ENCODE measurements around the gene NUMB. TPM values are rescaled to one million over a fixed set of nuclear protein-coding genes. Genes with fewer than 3 reads are reported as not detected.

Gene NUMB
- total and polyA plus RNA-seq, 2 donors (not counting 3 experiments of a cell fraction or from before 2014, with no cell fraction given): 128 to 164 TPM

DNA sequence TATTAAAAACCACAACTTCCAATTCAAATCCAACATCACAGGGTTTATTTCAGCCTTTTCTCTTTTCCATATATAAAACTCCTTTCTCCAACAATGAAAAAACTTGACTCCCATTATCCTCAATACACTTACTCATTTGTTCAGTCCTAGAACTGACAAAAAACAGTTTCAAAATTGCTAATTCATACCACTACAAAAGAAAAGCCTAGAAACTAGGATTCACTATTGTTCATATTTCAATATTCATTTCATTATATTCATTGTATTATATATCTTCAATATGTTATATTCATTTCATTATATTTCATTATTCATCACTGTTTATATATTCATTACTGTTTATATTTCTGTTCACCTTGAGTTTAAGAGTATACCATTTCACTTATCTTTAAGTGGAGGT is 85.8 kb downstream of the NUMB start:
- intact Hi-C loops (cut with micrococcal nuclease): no loop called here
- no peaks in the 10 kb centered on the region for H3K9me3 ChIP-seq (replicated peaks; ENCODE audit: control insufficient read depth, insufficient read depth, low read length)
- H3K27ac ChIP-seq (ENCODE audit: insufficient read depth, low read depth, low read length): no peak overlapping the region
- no TSS peak for BruUV-seq (replicated peaks)
- peaks cover 2% of the 10 kb centered on the region for H4K20me1 ChIP-seq (replicated peaks; ENCODE audit: control insufficient read depth, extremely low read depth, insufficient read depth, low read length)
- H3K36me3 ChIP-seq (ENCODE audit: control insufficient read depth in 2 of 2, extremely low read depth in 1 of 2, insufficient read depth in 2 of 2, low read length in 2 of 2): no peaks in the 10 kb centered on the region
- no peak overlapping the region for H2AFZ ChIP-seq (ENCODE audit: low read depth, low read length)
- no peaks in the 10 kb centered on the region for H3K9me1 ChIP-seq (replicated peaks; ENCODE audit: control insufficient read depth, extremely low read depth, insufficient read depth, low read length)
- no peaks in the 10 kb centered on the region for H3K27me3 ChIP-seq (ENCODE audit: control insufficient read depth in 2 of 2, insufficient read depth in 2 of 2, low read length in 2 of 2)
- H3K9ac ChIP-seq (replicated peaks; ENCODE audit: extremely low read depth, insufficient read depth, low read length): no peak overlapping the region
- dilution Hi-C loops (cut with MboI; ENCODE audit: extremely low pct_ligation_motif_present, low sequenced_read_pairs): no loop called here
- H3K4me1 ChIP-seq (ENCODE audit: control insufficient read depth, extremely low read depth, insufficient read depth, low read length): no peaks in the 10 kb centered on the region
- ChIA-PET CTCF (interaction anchor here (1.2 to 2.8 kb wide), 3 partner anchors 34 to 199 kb away, joined by 3 to 21 read pairs (median 3); no protein-coding TSS in a partner anchor), POLR2A (no interaction called here)
- no peak overlapping the region for H3K4me2 ChIP-seq (ENCODE audit: insufficient read depth, low read length)
- DNase-seq (ENCODE audit: low read depth, low spot score) (no peak), FAIRE-seq (no peak)
- no peak overlapping the region for H3K4me3 ChIP-seq (replicated peaks in 1 of 3; ENCODE audit: insufficient read depth in 1 of 3, low read depth in 1 of 3, low read length in 3 of 3)
- H3K79me2 ChIP-seq (ENCODE audit: control insufficient read depth, insufficient read depth, low read length): peaks cover 52% of the 10 kb centered on the region
- no peak for TF ChIP-seq EZH2 (IDR thresholded peaks at IDR 0.05; ENCODE audit: borderline replicate concordance, low read depth, low read length, severe bottlenecking)
- no peak for TF ChIP-seq GATA2 (IDR thresholded peaks at IDR 0.05; ENCODE audit: insufficient read depth, insufficient read length, low read depth, low read length)
- TF ChIP-seq, protein P1, sequence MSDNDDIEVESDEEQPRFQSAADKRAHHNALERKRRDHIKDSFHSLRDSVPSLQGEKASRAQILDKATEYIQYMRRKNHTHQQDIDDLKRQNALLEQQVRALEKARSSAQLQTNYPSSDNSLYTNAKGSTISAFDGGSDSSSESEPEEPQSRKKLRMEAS (IDR thresholded peaks at IDR 0.05; ENCODE audit: insufficient read depth, insufficient read length): no peak

DNA sequence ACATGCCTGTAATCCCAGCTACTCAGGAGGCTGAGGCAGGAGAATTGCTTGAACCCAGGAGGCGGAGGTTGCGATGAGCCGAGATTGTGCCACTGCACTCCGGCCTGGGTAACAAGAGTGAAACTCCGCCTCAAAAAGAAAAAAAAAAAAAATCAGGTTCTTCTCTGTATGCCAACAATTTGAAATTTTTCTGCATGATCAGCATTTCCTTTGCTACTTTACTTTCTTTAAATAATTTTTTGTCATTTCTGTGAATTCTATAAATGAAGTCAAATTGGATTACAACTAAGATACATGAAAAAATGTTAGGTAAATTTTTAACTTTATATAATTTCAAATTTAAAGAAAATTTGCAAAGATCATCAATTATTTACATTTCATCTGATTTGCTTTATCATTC is 87.8 kb downstream of the NUMB start:
- FAIRE-seq: no peak
- BruUV-seq (replicated peaks): no TSS peak
- no peak overlapping the region for H2AFZ ChIP-seq (ENCODE audit: low read depth, low read length)
- ChIA-PET POLR2A (no interaction called here), CTCF (interaction anchor here (0.6 to 1.2 kb wide), 2 partner anchors 85 to 132 kb away, joined by 3 to 4 read pairs; no protein-coding TSS in a partner anchor)
- H3K9ac ChIP-seq (replicated peaks; ENCODE audit: extremely low read depth, insufficient read depth, low read length): no peak overlapping the region
- H3K4me1 ChIP-seq (ENCODE audit: control insufficient read depth, extremely low read depth, insufficient read depth, low read length): no peaks in the 10 kb centered on the region
- H3K79me2 ChIP-seq (ENCODE audit: control insufficient read depth, insufficient read depth, low read length): peaks cover 42% of the 10 kb centered on the region
- no peak for TF ChIP-seq EZH2 (IDR thresholded peaks at IDR 0.05; ENCODE audit: borderline replicate concordance, low read depth, low read length, severe bottlenecking)
- no peak for TF ChIP-seq GATA2 (IDR thresholded peaks at IDR 0.05; ENCODE audit: insufficient read depth, insufficient read length, low read depth, low read length)
- TF ChIP-seq JUN (IDR thresholded peaks at IDR 0.05; ENCODE audit: borderline replicate concordance, insufficient read depth, insufficient read length, low read depth): no peak
- TF ChIP-seq POLR2A (IDR thresholded peaks at IDR 0.05; ENCODE audit: low read depth, low read length): no peak
- TF ChIP-seq POLR2AphosphoS5 (IDR thresholded peaks at IDR 0.05; ENCODE audit: insufficient read depth, low read depth, low read length): no peak
- TF ChIP-seq, protein P2, sequence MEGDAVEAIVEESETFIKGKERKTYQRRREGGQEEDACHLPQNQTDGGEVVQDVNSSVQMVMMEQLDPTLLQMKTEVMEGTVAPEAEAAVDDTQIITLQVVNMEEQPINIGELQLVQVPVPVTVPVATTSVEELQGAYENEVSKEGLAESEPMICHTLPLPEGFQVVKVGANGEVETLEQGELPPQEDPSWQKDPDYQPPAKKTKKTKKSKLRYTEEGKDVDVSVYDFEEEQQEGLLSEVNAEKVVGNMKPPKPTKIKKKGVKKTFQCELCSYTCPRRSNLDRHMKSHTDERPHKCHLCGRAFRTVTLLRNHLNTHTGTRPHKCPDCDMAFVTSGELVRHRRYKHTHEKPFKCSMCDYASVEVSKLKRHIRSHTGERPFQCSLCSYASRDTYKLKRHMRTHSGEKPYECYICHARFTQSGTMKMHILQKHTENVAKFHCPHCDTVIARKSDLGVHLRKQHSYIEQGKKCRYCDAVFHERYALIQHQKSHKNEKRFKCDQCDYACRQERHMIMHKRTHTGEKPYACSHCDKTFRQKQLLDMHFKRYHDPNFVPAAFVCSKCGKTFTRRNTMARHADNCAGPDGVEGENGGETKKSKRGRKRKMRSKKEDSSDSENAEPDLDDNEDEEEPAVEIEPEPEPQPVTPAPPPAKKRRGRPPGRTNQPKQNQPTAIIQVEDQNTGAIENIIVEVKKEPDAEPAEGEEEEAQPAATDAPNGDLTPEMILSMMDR (IDR thresholded peaks at IDR 0.05; ENCODE audit: extremely low read depth in 1 of 2, insufficient read depth in 1 of 2, low read depth in 1 of 2, low read length in 2 of 2): no peak
- TF ChIP-seq MYC (IDR thresholded peaks at IDR 0.05; ENCODE audit: low read depth, low read length): no peak
- no peak for TF ChIP-seq FOS (IDR thresholded peaks at IDR 0.05; ENCODE audit: borderline replicate concordance, insufficient read depth, low read length)
- TF ChIP-seq, protein P1 (IDR thresholded peaks at IDR 0.05; ENCODE audit: insufficient read depth, insufficient read length): no peak
- H3K36me3 ChIP-seq (ENCODE audit: control insufficient read depth in 2 of 2, extremely low read depth in 1 of 2, insufficient read depth in 2 of 2, low read length in 2 of 2): no peaks in the 10 kb centered on the region
- dilution Hi-C loops (cut with MboI; ENCODE audit: extremely low pct_ligation_motif_present, low sequenced_read_pairs): no loop called here
- H3K27ac ChIP-seq (ENCODE audit: insufficient read depth, low read depth, low read length): no peak overlapping the region
- H3K27me3 ChIP-seq (ENCODE audit: control insufficient read depth in 2 of 2, insufficient read depth in 2 of 2, low read length in 2 of 2): no peaks in the 10 kb centered on the region
- H3K9me3 ChIP-seq (replicated peaks; ENCODE audit: control insufficient read depth, insufficient read depth, low read length): no peaks in the 10 kb centered on the region
- DNase-seq (ENCODE audit: low read depth, low spot score): no peak
- H4K20me1 ChIP-seq (replicated peaks; ENCODE audit: control insufficient read depth, extremely low read depth, insufficient read depth, low read length): peaks cover 7% of the 10 kb centered on the region
- no peaks in the 10 kb centered on the region for H3K9me1 ChIP-seq (replicated peaks; ENCODE audit: control insufficient read depth, extremely low read depth, insufficient read depth, low read length)
- H3K4me2 ChIP-seq (ENCODE audit: insufficient read depth, low read length): no peak overlapping the region
- no peak overlapping the region for H3K4me3 ChIP-seq (replicated peaks in 1 of 3; ENCODE audit: insufficient read depth in 1 of 3, low read depth in 1 of 3, low read length in 3 of 3)
- intact Hi-C loops (cut with micrococcal nuclease): no loop called here

Data from endothelial cell of umbilical vein (primary cell).